Measurements from ENCODE around the gene DTNA. TPM values are rescaled to one million over a fixed set of nuclear protein-coding genes. Genes with fewer than 3 reads are reported as not detected.

Gene DTNA
- total and polyA plus RNA-seq, 2 of the 8 experiments (the other 6 are each of a cell fraction or from before 2014, with no cell fraction given): 30.2 to 32.7 TPM

GRCh38 chr18:34873986-34874580 lies 164.0 kb downstream of the DTNA start:
- TF ChIP-seq SIRT6 (IDR thresholded peaks at IDR 0.05; ENCODE audit: low read length) (no peak), USF2 (IDR thresholded peaks at IDR 0.05; ENCODE audit: low read length) (no peak)
- H3K56ac ChIP-seq (replicated peaks; ENCODE audit: insufficient read length, low read depth, low read length): no peak overlapping the region
- no peak for FAIRE-seq

More at GRCh38 chr18:34873986-34874580, 164.0 kb downstream of the DTNA start:
- H3K9ac ChIP-seq (replicated peaks in 1 of 4; ENCODE audit: extremely low read depth in 1 of 4, low read depth in 3 of 4, low read length in 3 of 4): no peak overlapping the region
- no peak overlapping the region for H3K4ac ChIP-seq (replicated peaks; ENCODE audit: insufficient read length, low read depth, low read length)
- H2BK12ac ChIP-seq (ENCODE audit: low read depth, low read length): no peak overlapping the region
- no peak overlapping the region for H2BK15ac ChIP-seq (ENCODE audit: low read length)
- no peak overlapping the region for H3K4me2 ChIP-seq (ENCODE audit: insufficient read depth in 1 of 2, low read depth in 2 of 2, low read length in 2 of 2)
- no peak overlapping the region for H2AFZ ChIP-seq (ENCODE audit: low read length)
- no peak overlapping the region for H2BK20ac ChIP-seq (ENCODE audit: low read length)
- CTCF ChIA-PET (ENCODE audit: partially characterized antibody): interaction anchor here (0.6 to 0.9 kb wide), 3 partner anchors 10 to 480 kb away, joined by 3 read pairs; no protein-coding TSS in a partner anchor
- H3K27me3 ChIP-seq (replicated peaks in 1 of 4; ENCODE audit: control insufficient read depth in 3 of 4, extremely low read depth in 1 of 4, insufficient read depth in 3 of 4, low read length in 3 of 4): no peaks in the 10 kb centered on the region
- no peaks in the 10 kb centered on the region for H3K23me2 ChIP-seq (ENCODE audit: low read depth, low read length)
- no peaks in the 10 kb centered on the region for H3K79me1 ChIP-seq (ENCODE audit: low read depth, low read length)
- H2BK5ac ChIP-seq (ENCODE audit: low read depth, low read length): no peak overlapping the region
- no peak overlapping the region for H2AK5ac ChIP-seq (ENCODE audit: low read depth, low read length)
- WGBS, 2 experiments (ENCODE audit: extremely low coverage in 1 of 2, insufficient coverage in 1 of 2, insufficient read length in 1 of 2, insufficient replicate concordance in 2 of 2, low coverage in 1 of 2, low lambda C conversion rate in 2 of 2, missing lambda C conversion rate in 1 of 2): 95% methylated on average over 2 of the region's 2 CpGs; no CpG with 5 or more reads in 1 of the 2 experiments
- DNase-seq (ENCODE audit: low read depth in 1 of 2, low spot score in 2 of 2): no peak
- H3K4me3 ChIP-seq (ENCODE audit: extremely low read depth in 1 of 4, insufficient read depth in 2 of 4, low read depth in 3 of 4, low read length in 4 of 4): no peak overlapping the region
- H3K27ac ChIP-seq (ENCODE audit: low read depth, low read length): no peak overlapping the region
- no peak overlapping the region for H2BK120ac ChIP-seq (replicated peaks; ENCODE audit: low read depth, low read length)
- H4K91ac ChIP-seq (replicated peaks; ENCODE audit: insufficient read length, low read length): no peak overlapping the region
- no peak overlapping the region for H4K8ac ChIP-seq (ENCODE audit: extremely low read depth, insufficient read depth, low read length)
- no peak overlapping the region for H3K18ac ChIP-seq (ENCODE audit: extremely low read depth, low read length)
- H3K4me1 ChIP-seq (replicated peaks in 1 of 4; ENCODE audit: control insufficient read depth in 3 of 4, insufficient read depth in 4 of 4, low read length in 3 of 4): peaks cover 0 to 2% (median 0%) of the 10 kb centered on the region in 4 experiments; a peak in 1 of 7 replicates
- POLR2A ChIA-PET (ENCODE audit: partially characterized antibody): no interaction called here
- no peak overlapping the region for H4K5ac ChIP-seq (ENCODE audit: insufficient read length, low read depth, low read length)
- no peaks in the 10 kb centered on the region for H3K9me3 ChIP-seq (ENCODE audit: insufficient read depth in 2 of 2, low read depth in 1 of 2, low read length in 1 of 2)
- no peak overlapping the region for H3K14ac ChIP-seq (ENCODE audit: insufficient read length)
- H3K36me3 ChIP-seq (ENCODE audit: control insufficient read depth in 2 of 4, insufficient read depth in 4 of 4, low read length in 3 of 4): no peaks in the 10 kb centered on the region
- H3K79me2 ChIP-seq (ENCODE audit: control insufficient read depth in 1 of 2, insufficient read depth in 2 of 2, low read length in 2 of 2): no peaks in the 10 kb centered on the region
- no peak overlapping the region for H3K23ac ChIP-seq (ENCODE audit: insufficient read length)
- no peaks in the 10 kb centered on the region for H4K20me1 ChIP-seq (replicated peaks in 1 of 2; ENCODE audit: control insufficient read depth in 1 of 2, insufficient read depth in 2 of 2, low read length in 2 of 2)
